Neural cell (in vitro differentiated cells): Measurements from ENCODE around the gene RNU6-8.

Source experiments
- CTCF ChIP-seq: fragments of 450-650 bp; IDR thresholded peaks from 2 replicates; pipeline ENCODE4 v1.5.1; 2014; ENCODE audit warnings: antibody characterized with exemption, mild to moderate bottlenecking, moderate library complexity; ENCODE audit not compliant: poor library complexity, severe bottlenecking
- EP300 ChIP-seq: fragments of 450-650 bp; conservative IDR thresholded peaks from 2 replicates; pipeline ENCODE4 v1.6.1; 2014; ENCODE audit warnings: antibody characterized with exemption, mild to moderate bottlenecking, moderate library complexity; ENCODE audit not compliant: poor library complexity, severe bottlenecking
- EZH2 ChIP-seq: fragments of 200-600, 300-800 bp; shearing (Covaris generic), sonication (generic); IDR thresholded peaks from 2 replicates; pipeline ENCODE4 v1.6.1; 2014; ENCODE audit warnings: antibody characterized with exemption, low read length, borderline replicate concordance, mild to moderate bottlenecking; ENCODE audit not compliant: insufficient read depth, poor library complexity, severe bottlenecking
- RAD21 ChIP-seq: fragments of 450-650 bp; conservative IDR thresholded peaks from 2 replicates; pipeline ENCODE4 v1.6.1; 2014; ENCODE audit warnings: antibody characterized with exemption, mild to moderate bottlenecking, moderate library complexity
- REST ChIP-seq: IDR thresholded peaks from 2 replicates; pipeline ENCODE4 v1.6.1; 2012; ENCODE audit warnings: borderline replicate concordance
- SMC3 ChIP-seq: fragments of 450-650 bp; conservative IDR thresholded peaks from 2 replicates; pipeline ENCODE4 v1.6.1; 2014; ENCODE audit warnings: antibody characterized with exemption, mild to moderate bottlenecking, moderate library complexity; ENCODE audit not compliant: poor library complexity

- TF ChIP-seq EP300 (no peak), CTCF (no peak), REST (no peak), EZH2 (no peak), RAD21 (no peak), SMC3 (no peak)
Observed at GRCh38 chr14:32250681-32251080, 47.6 kb upstream of the RNU6-8 start.
